Retina (tissue), 1 donor: Measurements from ENCODE around the gene CACNA1C.

Source experiments
- DNase-seq: peaks from one replicate; pipeline ENCODE4 v3.0.0-alpha.2; 2016

The CACNA1C gene

DNA sequence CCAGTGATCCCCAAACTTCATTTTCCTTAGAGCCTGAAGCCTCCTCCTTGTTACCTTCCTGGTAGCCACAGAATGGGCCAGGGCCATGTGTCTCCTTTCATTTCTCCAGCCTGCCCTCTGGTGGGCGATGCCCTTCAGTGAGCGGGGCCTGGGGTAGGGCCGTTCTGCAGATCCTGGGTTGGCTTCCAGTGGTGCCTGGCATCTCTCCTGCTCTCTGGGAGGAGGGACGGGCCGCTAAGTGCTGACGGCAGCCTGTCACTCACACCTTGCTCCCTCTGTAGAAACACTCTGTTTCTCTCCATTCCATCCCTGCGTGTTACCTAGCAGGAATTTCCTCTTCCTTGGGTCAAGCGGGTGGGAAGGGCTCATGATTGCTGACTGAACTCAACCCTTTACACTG, 232.1 kb downstream of the CACNA1C start:
- peak; percentile 84 for DNase-seq

GRCh38 chr12:2285462-2285861, 232.7 kb downstream of the CACNA1C start:
- DNase-seq: no peak

GRCh38 chr12:2286047-2286446, 233.3 kb downstream of the CACNA1C start:
- DNase-seq: no peak

DNA sequence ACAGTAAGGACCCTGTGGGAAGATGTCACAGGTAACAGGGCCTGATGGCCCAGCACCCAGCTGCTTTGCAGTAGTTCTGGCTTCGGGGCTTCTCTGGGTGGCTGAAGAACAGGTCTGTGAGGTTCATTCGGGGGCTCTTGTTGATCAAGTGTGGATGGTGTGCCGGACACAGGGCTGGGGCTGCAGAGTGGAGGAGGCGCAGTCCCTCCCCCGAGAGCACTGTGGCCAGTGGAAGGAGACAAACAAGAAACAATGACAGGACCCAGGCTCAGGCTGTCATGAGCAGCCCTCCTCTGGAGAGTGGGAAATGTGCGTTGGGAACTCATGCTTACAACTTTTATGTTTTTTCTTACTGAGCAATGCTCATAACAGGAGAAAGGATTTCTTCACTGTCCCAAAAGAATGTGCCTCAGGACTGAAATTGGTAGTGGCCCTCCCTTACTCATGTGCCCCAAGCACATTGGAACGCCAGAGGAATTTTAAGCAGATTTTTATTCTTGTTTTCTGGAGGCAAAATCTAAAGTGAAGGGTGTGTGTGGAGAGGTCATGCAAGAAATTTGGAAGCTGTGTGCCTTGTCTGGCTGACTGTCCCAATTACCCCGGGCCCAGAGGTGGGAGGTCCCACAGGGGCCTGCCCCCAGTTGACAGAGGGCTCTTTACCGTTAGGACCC, 233.8 kb downstream of the CACNA1C start:
- DNase-seq: no peak

GRCh38 chr12:2287151-2287550, 234.4 kb downstream of the CACNA1C start:
- DNase-seq: no peak

DNA sequence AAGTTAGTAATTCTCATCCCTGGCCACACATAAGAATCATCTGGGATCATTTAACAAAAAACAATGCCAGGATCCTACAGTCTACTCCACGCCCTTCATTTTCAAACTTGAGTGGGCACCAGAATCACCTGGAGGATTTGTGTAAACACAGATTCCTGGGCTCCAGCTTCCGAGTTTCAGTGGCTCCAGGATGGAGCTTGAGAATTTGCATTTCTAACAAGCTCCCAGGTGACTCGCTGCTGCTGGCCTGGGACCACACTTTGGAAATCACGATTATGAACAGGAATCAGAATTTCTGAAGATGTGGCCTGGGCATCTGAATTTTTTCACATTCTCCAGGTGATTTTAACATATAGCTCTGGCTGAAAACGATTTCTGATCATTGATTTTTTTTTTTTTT, 234.8 kb downstream of the CACNA1C start:
- DNase-seq: no peak

DNA sequence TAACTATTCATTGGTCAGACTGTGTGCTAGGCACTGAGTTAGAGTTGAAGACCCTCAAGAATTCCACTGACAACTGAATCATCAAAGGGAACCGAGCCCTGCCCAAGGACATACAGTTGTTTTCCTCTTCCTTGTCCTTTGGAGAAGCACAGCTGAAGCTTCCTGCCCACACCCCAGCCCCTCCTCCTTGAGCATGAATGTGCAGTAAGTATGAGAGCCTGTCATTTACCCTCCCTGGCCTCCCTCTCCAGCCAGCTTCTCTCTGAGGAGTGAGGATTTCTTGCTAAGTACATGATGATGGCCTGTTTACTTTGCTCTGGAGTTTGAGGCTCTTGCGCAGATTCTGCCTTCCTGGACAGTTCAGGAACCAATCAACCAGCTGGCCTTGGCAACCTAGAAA, 235.2 kb downstream of the CACNA1C start:
- DNase-seq: no peak

GRCh38 chr12:2288471-2288870, 235.7 kb downstream of the CACNA1C start:
- no peak for DNase-seq

- no peak for DNase-seq
Observed at GRCh38 chr12:2288875-2289274, 236.1 kb downstream of the CACNA1C start.

DNA sequence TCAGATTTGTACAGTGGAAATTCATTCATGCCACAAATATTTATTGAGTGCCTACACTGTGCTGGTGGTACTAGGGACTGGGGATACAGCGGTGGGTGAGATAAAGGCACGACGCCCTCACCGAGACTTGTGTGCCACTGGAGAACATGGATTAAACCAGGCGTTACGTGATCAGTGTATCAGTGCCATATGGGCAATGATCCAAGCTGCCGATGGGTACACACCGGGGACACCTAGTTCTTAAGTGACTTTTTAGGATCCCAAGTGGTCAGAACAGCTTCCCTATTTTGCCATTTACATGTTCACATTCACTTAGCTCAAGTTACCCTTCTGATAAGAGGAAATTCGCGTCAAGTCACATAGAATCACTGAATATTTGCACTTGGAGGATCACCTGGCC, 236.7 kb downstream of the CACNA1C start:
- DNase-seq: no peak

DNA sequence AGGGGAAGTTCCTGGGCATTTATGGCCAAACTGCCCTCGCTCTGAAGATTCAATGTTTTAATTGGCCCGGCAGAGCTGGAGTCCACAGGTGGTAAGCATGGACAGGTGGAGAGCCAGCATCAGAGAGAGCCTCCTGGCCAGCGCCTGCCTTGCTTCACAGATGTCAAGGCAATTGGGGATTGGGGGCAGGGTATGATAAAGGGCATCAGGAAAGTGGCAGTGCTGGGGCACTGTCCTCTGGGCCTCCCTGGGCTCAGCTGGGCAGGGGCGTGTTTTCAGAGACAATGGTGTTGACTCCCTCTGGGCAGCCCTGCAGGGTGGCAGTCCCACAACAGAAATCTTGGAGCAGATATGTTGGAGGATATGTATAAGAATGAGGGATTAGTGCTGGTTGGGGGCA, 237.3 kb downstream of the CACNA1C start:
- DNase-seq: no peak

- DNase-seq: no peak
Observed at GRCh38 chr12:2290516-2291065, 237.8 kb downstream of the CACNA1C start.

DNA sequence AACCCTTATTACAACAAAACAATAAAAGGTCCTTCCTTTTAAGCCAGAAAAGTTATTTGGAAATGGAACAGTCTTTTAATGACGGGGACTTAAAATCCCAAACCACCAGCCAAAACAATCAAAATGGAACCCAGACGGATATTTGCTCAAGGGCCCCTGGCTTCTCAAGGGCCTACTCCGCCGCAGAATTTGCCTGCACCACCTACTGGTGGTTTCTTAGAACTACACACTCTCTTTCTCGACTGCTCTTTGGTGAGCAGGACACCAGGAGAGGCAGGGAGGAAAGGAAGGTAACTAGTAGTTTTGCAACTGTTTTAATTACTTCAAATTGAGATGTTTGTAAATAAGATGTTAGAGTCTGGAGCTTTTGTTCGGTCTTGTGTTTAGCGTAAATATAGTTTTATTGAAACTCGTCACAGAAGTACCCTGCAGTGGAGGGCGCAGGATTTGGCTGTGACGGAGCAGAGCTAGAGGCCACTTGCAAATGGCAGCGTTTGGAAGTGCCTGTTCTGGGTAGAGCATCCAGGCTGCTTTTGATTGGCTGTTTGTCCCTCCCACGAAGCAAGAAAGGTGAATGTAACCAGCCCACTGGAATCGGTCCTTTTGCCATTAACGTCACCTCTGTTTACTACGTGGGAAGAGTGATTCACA, 238.5 kb downstream of the CACNA1C start:
- DNase-seq: peak; percentile 58

DNA sequence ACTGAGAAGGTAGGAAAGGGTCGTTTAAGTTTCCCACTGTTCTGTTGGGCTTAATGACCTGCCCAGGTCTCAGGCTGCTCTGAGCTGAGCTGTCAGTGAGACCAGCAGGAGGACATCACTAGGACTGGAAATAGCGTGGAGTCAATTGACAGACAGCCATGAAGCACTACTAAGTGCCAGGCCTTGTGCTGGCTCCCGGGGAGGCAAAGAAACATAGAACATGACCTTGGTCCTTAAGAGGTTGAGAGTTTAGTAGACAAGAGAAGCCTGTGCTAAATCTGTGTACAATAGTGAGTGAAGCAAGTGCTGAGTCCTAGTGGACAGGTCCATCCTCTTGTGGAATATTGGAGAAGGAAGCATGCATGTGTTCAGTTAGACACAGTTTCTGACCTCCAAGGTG, 239.2 kb downstream of the CACNA1C start:
- no peak for DNase-seq

- DNase-seq: no peak
Observed at GRCh38 chr12:2292560-2292959, 239.8 kb downstream of the CACNA1C start.

DNA sequence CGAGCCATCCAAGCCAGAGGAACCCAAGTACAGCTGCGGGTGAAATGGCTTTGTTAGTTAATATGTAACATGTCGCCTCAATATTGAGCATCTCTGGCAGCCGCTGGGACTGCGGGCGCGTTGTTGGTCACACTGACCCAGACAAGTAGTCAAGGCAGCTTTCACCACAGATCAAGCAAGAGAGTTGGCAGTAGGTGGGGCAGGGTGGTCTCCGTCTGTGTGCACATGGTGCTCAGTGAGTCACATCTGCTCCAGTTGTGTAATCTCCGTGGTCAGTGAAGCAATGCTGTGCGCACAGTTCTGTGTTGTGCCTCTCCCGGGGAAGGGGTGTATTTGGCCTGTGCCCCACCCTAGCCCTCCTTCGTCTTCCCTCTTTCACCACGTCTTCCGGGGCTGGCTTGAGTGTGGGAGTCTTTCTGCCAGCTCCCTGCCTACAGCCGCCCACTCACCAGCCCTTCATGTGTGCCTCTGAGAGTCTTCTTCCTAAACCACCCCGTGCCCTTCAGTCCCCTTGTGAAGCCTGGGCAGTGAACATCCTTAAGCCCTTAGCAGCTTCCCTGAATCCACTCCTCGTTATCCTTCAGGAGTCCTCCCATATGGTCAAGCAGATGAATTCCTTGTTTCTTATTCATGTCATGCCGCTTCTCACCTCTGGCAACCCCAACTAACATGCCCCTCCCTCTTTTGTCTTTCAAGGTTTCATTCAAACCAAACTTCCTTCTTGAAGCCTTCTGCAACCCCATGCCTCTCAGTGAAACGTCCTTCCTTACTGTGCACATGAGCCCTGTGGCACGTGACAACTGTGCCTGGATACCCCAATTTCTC, 242.1 kb downstream of the CACNA1C start:
- DNase-seq: no peak

- DNase-seq: no peak
Observed at GRCh38 chr12:2295941-2296461, 243.2 kb downstream of the CACNA1C start.

DNA sequence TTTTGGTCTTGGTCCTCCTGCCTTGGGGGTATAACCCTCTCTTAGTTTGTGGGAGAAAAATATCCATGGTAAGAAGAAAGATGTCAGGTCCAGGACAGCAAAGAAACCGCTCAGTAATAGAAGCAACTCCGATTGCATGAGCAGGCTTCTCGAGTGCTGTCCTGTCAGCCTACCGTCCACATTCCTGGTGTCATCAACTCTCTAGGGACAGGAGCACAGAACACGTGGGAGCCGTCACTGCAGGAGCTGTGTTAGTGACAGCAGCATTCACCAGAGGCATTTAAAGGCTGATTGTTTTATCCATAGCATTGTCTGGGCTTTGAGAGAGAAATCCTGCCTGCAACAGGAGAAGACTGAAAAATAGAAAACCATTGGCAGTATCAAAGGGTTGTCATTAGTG, 244.2 kb downstream of the CACNA1C start:
- DNase-seq: no peak

DNA sequence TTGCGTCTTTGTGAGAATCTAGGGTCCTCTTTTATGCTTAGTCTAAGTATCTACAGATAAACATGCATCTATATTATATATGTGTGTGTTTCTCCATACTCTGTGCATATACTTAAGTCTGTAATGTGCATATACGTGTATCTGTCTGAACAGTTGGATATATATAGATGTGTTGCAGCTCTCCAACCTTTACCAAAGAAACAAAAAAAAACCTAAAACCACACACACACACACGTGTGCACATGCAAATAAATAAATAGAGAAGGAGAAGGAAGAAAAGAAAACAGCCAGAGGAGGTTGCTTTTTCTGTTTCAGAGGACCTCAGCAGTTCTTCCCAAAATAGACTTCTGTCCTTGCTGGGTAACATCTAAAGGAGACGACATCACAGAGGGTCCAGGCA, 244.9 kb downstream of the CACNA1C start:
- no peak for DNase-seq

GRCh38 chr12:2298556-2299200, 245.9 kb downstream of the CACNA1C start:
- no peak for DNase-seq

DNA sequence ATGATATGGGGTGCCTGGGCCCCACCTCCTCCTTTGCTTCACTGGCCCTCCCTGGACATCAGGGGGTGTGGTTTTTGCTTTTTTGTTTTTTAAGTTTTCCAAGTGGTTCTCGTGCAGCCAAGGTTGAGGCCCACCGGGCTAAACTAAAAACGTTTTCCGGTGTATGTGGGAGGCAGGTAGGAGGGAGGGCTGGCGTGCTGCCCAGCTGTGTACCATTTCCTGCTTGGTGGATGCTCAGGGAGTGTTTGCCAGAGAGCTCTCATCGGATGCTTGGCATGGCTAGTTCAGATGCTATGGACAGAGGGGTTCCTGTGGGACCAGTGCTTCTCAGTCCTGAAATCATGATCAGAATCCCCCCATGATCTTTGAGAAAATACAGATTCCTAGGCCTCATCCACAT, 246.4 kb downstream of the CACNA1C start:
- DNase-seq: no peak

- no peak for DNase-seq
Observed at GRCh38 chr12:2300168-2300567, 247.4 kb downstream of the CACNA1C start.

GRCh38 chr12:2300886-2301285, 248.1 kb downstream of the CACNA1C start:
- no peak for DNase-seq
